ELR (cell line): ENCODE results near the gene HOXD11.

Experiments used
- DNase-seq: peaks from one replicate; pipeline ENCODE4 v3.0.0-alpha.2; 2015; ENCODE audit warnings: low read depth

Gene HOXD11

DNA sequence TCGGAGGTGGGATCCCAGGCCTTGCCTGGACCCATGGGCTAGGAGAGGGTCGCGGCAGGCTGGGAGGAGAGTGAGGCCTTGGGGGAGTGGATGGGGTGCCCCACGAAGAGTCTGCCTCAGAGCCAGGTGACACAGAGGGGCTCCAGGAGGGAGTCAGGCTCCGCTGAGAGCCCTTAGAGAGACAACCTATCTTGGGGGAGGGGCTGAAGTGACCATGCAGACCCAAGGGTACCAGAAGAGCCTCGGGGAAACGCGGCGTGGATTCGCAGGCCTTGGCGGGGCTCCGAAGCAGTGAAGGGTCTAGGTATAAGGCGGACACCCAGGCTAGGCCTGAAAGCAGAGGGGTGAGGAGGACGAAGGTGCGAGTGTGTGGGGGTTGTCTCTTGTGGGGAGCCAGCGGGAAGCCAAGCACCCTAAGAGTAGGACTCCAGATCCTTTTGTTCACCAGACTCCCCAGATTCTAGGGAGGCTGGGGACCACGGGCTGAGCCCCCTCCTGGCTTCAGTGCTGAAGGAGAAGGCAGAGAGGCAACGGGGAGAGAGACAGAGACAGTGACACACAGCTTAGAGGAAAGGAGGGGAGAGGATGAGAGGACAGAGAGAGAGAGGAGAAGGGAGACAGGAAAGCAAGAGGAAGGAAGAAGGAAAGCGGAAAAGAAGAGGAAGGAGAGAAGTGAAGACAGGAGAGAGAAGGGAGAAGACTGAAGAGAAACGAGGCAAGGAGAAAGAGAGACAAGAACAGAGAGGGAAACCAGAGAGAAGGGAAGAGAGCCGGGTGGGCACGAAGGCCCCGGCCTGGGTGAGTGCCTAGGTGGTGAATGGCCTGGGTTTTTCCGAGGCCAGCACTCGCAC lies 1.1 kb upstream of the HOXD11 start:
- no peak for DNase-seq

DNA sequence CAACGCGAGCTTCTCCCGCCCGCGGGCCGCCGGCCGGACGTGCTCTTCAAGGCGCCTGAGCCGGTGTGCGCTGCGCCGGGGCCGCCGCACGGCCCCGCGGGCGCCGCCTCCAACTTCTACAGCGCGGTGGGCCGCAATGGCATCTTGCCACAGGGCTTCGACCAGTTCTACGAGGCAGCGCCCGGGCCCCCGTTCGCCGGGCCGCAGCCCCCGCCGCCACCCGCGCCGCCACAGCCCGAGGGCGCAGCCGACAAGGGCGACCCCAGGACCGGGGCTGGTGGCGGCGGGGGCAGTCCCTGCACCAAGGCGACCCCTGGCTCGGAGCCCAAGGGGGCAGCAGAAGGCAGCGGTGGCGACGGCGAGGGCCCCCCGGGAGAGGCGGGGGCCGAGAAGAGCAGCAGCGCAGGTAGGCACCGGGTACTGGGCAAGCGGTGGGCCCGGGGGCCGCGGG lies 676 bp downstream of the HOXD11 start:
- no peak for DNase-seq

DNA sequence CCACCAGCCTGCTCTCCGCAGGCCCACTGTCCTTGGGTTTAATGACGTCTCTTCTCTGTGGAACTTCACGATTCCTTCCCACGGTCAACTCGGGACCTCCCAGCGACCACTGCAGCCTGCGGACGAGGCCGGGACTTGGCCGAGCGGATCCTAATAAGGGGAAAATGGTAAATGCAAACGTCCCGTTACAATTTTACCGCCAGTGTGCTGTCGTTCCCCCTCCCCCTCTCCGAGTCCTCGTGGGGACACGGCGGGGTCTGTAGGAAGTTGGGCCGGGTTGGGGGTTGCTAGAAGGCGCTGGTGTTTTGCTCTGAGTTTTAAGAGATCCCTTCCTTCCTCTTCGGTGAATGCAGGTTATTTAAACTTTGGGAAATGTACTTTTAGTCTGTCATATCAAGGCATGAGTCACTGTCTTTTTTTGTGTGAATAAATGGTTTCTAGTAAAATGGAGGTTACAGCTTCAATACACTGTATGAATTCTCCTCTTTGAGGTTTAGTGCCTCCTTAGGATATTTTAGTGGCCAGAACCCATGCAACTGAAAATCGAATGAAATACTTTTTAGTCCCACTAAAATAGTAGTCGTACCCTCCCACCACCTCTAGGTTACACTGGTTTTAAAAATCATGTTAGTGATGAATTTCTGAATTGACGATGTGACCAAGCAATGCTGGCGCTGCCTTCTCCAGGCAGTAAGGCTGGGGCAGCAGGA lies 2.3 kb downstream of the HOXD11 start:
- no peak for DNase-seq

DNA sequence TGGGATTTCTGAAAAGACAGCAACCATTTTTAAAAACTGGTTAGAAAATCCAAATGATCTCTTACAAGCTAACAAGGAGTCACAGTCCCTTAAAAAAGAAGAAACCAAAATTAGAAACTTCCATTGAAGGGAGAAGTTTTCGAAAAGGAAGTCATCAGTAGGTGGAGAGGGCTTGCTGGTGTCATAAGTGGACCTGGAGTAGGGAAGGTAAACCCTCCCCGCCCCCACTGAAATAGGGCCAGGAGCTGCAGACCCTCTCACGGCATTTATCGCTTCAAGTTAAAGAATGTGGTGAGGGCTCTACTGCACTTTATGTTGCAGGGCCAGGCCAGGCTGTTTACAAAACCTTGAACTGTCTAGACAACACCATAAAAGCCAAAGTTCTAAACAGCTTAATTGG lies 2.9 kb downstream of the HOXD11 start:
- no peak for DNase-seq

DNA sequence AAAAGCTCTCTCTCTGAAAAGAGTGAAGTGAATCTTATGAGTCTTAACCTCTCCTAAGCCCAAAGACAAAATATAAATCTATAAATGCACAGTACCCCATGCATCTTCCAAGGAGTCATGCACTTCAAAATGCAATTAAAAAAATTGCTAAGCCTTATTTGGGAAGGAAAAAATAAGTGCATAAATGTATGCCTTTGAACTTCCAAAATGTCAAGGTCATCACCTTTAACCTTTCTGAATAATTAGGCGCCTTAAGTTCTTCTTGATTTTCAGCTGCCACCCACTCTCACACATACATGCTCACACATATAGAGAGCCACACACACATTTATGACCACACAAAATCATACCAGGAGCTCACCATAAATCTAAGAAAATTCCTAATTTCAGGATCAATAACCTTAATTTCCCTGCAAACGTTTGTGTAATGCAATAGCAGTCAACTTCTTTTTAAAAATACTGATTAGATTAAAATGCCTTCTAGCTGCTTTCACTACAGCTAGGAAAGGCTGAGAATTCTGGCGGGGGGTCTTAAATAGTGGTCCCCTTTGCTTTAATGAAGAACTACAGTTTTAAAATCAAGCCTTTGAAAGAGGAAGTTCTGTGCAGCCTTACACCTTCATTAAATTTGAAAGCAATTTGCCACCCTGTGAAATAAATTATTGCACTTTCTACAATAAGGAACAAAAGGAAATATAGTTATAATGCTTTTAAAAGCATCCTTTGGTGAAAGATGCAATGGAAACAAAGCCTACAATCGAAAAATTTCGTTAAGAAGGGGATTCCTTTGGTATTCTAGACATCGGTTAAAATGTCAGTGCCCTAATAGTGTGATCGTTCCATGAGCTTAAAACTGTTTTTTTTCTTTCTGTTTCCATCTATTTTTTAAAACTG lies 3.6 kb downstream of the HOXD11 start:
- DNase-seq, result no peak

DNA sequence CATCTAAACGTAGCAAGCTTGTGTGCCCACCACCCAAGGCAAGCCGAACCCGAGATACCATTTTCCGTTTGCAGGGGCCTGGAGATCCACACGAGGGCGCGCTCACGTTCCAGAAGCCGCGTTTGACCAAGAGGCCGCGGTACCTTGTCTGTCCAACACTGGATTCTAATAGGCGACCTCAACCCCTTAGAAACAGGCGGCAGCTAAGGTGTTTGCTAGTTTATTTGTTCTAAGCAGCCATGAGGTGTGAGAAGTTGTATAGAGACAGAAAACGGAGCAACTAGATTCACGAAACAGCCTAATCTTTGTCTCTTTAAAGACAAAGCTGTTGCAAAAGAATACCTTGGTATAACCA lies 4.2 kb downstream of the HOXD11 start:
- DNase-seq, result no peak

DNA sequence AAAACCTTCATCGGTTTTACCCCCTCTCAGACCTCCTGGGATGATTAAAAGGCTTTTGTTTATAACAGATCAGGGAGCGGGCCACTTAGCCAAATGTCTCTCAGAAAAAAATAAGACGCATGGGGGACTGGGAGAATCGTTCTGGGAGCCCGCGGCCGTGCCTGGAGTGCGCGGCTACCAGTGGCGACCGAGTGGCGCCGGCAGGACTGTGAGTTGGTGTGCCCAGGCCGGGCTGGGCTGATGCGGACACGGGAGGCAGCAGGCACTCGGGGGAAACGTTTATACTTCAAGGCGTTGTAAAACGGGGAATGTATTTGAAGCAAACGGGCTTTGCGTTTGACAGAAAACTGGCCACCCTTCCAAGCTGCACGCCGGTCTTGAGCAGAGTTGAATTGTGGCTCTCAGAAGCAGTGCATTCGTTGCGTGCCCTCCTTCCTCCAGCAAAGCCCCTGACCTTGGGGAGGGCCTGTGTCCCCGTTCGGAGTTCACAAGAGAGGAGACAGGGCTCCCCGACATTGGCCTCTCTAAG lies 4.8 kb downstream of the HOXD11 start:
- no peak for DNase-seq

DNA sequence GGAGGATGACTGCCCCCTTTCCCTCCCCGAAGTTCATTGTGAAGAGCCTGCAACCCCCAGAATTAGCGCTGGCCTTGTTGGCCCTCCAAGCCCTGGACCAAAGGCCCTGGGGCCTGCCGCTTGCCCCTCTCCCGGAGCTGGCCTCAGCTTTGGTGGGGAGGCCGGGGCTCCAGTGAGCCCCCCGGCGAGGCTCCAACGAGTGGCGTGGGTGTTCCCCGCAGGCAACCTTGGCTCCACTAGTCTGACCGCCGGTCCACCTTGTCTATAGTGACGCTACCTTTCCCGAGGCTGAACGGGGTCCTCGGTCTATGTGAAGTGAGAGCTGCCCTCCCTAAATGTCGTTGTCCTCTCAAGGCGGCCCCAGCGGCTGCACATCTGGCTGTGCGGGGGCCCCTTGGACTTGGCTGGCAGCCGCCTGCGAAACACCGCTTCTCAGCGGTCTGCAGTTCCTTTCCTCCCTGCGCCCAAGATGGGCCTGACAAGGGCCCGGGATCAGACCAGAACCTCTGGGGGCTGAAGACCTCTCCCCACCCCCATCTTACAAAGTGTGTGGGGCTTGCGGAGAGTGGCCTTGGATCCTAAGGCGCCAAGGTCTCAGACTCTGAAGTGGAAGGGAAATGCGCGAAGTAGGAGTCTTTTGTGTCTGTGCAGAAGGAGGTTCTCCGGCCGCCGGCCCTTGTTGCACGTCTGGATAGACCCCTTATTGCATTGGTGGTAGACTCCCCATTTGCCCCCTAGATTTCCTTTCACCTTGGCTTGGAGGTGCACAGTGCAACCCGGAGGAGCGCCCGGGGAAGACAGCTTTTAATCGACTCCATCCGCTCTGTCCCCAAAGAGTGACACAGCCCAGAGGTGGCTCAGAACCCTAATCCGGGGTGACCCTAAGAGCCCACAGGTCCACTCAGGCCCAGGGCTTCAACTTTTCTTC lies 5.6 kb downstream of the HOXD11 start:
- DNase-seq, result no peak

DNA sequence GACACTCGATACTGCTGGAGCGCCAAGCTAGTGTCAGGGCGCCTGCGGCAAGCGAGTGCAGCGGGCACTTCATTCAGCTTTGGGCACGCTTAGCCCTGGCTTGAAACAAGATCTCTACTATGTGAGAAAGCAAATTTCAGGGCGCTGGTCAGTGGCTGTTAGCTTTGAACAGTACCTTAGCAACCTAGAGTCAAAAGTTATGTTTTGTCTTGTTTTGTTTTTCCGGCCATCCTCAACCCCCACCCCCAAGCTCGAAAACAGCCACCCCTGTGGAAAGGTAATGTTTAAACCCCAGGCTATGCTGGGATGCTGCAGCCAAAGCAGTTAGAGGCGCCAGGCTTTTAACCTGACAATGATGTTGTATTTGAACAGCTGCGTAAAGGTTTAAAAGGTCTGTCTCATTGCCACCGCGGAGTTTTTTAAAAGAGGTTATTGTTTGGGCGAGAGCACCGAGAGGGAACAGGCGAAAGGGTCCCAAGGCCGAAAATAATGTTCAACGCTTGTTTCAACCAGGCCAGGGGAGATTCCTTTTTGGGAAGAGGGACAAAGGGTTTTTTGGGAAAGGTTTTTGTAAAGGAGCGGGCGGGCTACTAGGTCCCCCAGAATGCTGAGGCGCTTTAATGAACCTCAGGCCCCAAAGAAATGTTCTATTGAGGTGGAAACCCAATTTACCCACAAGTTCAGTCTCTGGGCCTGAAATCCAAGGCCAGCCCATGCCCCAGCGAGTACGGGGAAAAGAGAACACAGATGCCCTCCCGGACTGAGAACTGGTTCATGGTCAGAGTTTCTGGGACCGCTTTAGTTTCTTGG lies 7.2 kb downstream of the HOXD11 start:
- no peak for DNase-seq

DNA sequence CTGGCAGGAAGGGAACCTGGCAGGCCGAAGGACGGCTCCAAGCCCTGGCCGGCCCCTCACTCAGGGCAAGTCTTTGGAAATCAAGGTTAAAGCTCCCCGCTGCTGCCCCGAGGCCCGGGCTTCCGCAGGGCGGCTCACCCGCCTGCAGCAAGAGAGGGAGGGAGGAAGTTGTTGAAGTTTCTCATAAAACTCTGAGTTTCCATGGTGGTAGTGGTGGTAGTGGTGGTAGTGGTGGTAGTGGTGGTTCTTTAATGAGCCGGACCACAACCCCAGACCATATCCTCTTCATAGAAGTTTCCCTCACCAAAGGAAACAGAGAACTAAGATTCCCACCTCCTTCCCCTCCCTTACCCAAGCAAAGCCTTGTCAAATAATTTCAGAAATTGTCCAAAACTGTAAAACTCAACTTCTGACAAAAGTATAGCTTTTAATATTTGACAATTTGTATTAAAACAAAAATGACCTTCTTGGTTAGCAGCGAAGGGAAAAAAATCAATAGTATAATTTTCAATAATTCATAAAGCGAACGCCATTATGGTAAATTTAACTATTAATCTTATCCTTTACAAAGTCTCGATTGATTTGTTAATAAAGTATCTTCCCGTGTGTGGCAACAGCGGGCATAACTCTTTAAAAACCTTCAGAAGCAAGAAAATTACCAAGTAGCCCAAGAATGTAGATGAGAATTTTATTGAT lies 8.0 kb downstream of the HOXD11 start:
- DNase-seq, result no peak

DNA sequence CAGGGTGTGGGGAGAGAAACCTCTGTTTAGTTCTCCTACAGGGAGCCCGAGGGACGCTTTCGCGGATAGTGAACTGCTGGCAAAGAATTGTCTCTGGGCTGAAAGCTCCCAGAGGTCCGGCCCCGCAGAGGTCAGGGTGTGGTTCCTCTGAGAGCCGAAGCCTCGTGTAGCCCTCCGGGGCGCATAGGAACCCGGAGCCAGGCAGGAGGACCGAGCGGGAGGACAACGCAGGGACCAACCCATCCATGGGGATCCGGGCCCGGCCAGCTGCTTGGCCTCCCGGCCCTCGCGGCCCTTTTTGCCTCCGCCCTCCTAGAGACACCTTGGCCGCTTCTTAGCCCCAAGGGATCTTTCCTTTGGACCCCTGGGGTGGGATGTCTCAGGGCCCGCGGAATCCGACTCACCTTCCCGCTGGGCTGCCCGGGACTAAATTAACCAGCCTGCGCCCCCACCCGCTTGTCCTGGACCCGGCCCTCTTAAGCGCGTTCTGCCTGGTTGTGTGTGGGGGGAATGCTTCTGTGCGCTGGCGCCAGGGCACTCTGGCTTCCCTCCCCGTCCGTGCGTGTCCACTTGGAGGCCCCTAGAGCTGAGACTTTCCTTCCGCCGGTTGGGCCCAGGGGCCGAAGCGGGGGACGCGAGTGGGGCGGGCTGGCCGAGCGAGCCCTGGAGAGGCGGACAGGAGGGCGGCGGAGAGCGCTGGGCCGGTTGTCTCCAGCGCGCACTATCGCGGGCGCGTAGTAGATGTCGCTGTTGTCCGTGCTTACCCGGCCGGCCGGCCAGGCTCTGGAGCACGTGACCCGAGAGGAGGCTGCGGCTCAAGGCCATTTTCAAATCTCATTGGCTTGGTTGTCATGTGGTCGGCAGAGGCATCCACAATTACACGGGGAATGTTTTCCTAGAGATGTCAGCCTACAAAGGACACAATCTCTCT lies 9.1 kb downstream of the HOXD11 start, which contains the start of gene HOXD10:
TSS of gene HOXD10 (plus strand) at position 896 of the 931 bp plus-strand sequence. CDS start 56 bp downstream, outside the sequence.
- DNase-seq, result no peak

DNA sequence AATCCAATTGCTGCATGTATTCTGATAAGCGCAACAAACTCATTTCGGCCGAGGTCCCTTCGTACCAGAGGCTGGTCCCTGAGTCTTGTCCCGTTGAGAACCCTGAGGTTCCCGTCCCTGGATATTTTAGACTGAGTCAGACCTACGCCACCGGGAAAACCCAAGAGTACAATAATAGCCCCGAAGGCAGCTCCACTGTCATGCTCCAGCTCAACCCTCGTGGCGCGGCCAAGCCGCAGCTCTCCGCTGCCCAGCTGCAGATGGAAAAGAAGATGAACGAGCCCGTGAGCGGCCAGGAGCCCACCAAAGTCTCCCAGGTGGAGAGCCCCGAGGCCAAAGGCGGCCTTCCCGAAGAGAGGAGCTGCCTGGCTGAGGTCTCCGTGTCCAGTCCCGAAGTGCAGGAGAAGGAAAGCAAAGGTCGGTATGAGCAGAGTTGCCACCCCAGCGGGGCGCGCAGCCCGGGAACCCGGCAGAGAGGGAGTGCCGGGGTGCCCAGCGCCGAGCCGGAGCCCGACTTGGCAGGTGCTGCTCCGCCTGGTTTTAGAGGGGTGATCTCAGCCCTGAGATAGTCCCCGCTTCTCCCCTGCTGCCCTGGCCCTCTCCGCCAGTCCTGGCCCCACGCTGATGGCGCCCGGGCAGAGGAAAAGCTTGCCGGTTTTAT lies 10.2 kb downstream of the HOXD11 start:
- DNase-seq, result no peak

DNA sequence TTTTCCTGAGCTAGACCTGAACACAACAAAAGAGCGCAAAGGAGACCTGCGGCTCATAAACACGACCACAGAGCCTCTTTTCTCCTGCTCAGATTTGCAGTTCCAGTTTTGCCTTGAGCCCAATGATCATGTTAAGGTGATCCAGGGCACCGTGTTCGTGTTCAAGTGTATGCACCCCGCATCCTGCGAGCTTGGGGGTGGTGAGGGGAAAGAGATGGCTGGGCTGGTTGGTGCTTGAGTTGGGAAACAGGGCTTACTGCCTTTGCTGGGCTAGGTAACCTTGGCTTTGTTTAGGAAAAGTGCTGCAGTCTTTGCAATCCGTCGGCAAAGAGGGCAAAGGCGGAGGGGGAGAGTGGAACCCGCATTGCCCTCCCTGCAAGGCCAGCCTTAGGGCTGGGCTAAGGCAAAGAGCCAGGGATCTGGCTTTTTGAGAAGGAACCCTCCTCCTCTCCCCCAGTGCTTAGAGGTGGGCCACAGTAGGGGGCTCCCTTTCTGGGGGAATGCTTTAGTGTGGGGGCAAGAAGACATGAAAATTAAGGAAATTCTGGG lies 10.8 kb downstream of the HOXD11 start:
- DNase-seq, result no peak

DNA sequence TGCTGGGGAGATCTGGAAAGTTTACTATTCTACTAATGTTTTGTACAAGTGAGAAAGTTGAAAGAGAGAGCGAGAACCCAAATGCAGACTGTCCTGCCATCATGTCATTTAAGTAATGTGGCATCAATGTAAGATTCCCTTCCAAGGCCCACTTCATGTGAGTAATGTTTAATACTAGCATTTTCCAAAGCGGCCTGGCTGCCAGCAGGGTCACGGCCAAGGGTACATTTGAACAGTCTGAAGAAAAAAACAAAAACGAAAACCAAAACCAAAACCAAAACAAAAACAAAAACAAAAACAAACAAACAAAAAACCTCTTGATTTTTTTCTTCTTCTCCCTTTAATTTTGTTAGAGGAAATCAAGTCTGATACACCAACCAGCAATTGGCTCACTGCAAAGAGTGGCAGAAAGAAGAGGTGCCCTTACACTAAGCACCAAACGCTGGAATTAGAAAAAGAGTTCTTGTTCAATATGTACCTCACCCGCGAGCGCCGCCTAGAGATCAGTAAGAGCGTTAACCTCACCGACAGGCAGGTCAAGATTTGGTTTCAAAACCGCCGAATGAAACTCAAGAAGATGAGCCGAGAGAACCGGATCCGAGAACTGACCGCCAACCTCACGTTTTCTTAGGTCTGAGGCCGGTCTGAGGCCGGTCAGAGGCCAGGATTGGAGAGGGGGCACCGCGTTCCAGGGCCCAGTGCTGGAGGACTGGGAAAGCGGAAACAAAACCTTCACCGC lies 11.7 kb downstream of the HOXD11 start:
- peak; percentile 34 for DNase-seq

DNA sequence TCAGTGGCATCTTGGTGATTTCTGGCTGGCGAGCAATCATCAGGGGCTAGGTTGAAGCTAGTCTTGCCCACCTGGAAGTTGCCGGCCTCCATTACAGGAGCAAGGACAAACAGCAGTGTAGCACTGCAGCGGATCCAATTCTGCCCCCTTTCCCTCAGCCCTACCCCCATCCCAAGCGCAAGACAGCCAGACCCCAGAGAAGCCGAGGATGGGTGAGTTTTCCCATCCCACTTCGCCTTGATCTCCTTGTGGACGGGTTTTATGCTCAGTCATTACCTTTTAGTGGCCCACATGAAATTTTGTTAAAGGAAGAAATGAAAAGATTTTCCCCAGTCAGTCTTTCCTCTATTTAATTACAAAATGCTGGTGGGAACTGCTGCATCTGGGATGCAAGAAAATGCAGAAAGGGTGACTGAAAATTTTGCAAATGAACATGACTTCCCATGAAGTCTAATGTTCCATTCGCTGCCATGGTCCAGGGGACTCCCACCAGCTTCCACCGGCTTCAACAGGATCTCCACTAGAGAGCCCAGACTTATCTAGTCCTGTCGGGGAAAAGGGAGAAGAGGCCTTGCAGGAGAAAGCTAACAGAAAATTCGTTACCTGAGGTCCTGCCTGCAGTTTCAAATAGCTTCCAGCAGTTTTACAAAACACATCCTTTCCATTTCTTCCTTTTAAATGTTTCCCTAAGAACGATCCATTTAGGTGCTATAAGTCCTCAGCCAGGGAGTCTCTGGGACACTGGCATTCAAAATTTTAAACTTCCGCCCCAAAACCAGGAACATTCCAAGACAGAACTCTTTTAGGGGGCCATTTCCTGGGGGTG lies 13.5 kb downstream of the HOXD11 start:
- DNase-seq, result no peak
